IMR-90 (cell line): ENCODE measurements around the gene HYDIN. TPM values are rescaled to one million over a fixed set of nuclear protein-coding genes. Genes with fewer than 3 reads are reported as not detected.
A peak's percentile ranks its signal among the peaks of the same experiment; 100 is the strongest.

Source experiments
- ATAC-seq: fragments of 200-7000 bp; cut with Tn5 transposase; 2 replicates; pipeline ENCODE4 v1.9.1; 2020; ENCODE audit warnings: low read depth, mild to moderate bottlenecking, moderate library complexity
- BruUV-seq: library from RNA; stranded (reverse); fragments of 400-500 nt; replicated peaks from 2 replicates; lab custom pipeline; 2021; lab: Mats Ljungman, UMichigan
- CTCF ChIA-PET: fragments of 300-600 bp; formaldehyde crosslinking; extraction: SDS; loops from one replicate; lab custom pipeline; 2021; ENCODE audit warnings: antibody characterized with exemption; lab: Yijun Ruan, JAX
- POLR2A ChIA-PET: fragments of 300-600 bp; sonication (Branson Sonifier 250); formaldehyde crosslinking; loops from one replicate; lab custom pipeline; 2022; ENCODE audit warnings: antibody characterized with exemption; ENCODE audit not compliant: unreplicated experiment; lab: Charles Lee
- DNase-seq: peaks from one replicate; pipeline ENCODE4 v3.0.0; 2013
- H2AFZ ChIP-seq: replicated peaks from 2 replicates; pipeline ENCODE3; 2013; ENCODE audit warnings: low read length, mild to moderate bottlenecking; ENCODE audit not compliant: poor library complexity
- H2AK5ac ChIP-seq: 2 replicates; pipeline ENCODE4 v1.6.1; 2013; ENCODE audit warnings: low read depth, low read length, inconsistent platforms
- H2AK9ac ChIP-seq: replicated peaks from 2 replicates; pipeline ENCODE3; 2013; ENCODE audit warnings: mild to moderate bottlenecking, low read depth, low read length, moderate library complexity; ENCODE audit not compliant: poor library complexity
- H2BK120ac ChIP-seq: 2 replicates; pipeline ENCODE4 v1.6.1; 2013; ENCODE audit warnings: low read depth, low read length, inconsistent platforms
- H2BK15ac ChIP-seq: 3 replicates; pipeline ENCODE4 v1.6.1; 2013; ENCODE audit warnings: low read depth, low read length, inconsistent platforms
- H2BK20ac ChIP-seq: 2 replicates; pipeline ENCODE4 v1.6.1; 2013; ENCODE audit warnings: low read depth, mild to moderate bottlenecking, inconsistent platforms, low read length, moderate library complexity
- H2BK5ac ChIP-seq: 2 replicates; pipeline ENCODE4 v1.6.1; 2013; ENCODE audit warnings: mild to moderate bottlenecking, low read depth, low read length, inconsistent platforms; ENCODE audit not compliant: poor library complexity, severe bottlenecking
- H3K14ac ChIP-seq: replicated peaks from 2 replicates; pipeline ENCODE4 v1.6.1; 2013; ENCODE audit warnings: low read depth, low read length, inconsistent platforms
- H3K18ac ChIP-seq: 2 replicates; pipeline ENCODE4 v1.6.1; 2013; ENCODE audit warnings: low read depth, low read length, control low read depth
- H3K23ac ChIP-seq: 2 replicates; pipeline ENCODE4 v1.6.1; 2013; ENCODE audit warnings: low read depth, low read length, inconsistent platforms
- H3K27ac ChIP-seq: 2 replicates; pipeline ENCODE4 v1.5.1; 2013; ENCODE audit warnings: mild to moderate bottlenecking, control low read depth, low read length; ENCODE audit not compliant: insufficient read depth
- H3K27me3 ChIP-seq: 2 replicates; pipeline ENCODE4 v1.6.1; 2013; ENCODE audit warnings: low read length; ENCODE audit not compliant: control insufficient read depth, insufficient read depth
- H3K36me3 ChIP-seq: 2 replicates; pipeline ENCODE4 v1.6.1; 2013; ENCODE audit warnings: low read length, mixed read lengths; ENCODE audit not compliant: control insufficient read depth, insufficient read depth
- H3K4ac ChIP-seq: 2 replicates; pipeline ENCODE4 v1.6.1; 2013; ENCODE audit warnings: low read depth, low read length, inconsistent platforms
- H3K4me1 ChIP-seq: 2 replicates; pipeline ENCODE4 v1.6.1; 2013; ENCODE audit warnings: low read length, mixed read lengths; ENCODE audit not compliant: control insufficient read depth, insufficient read depth
- H3K4me2 ChIP-seq: 2 replicates; pipeline ENCODE4 v1.6.1; 2013; ENCODE audit warnings: low read depth, mild to moderate bottlenecking, control low read depth, low read length, moderate library complexity
- H3K4me3 ChIP-seq: 2 replicates; pipeline ENCODE4 v1.5.1; 2013; ENCODE audit warnings: low read depth, mild to moderate bottlenecking, control low read depth, low read length, moderate library complexity; ENCODE audit not compliant: insufficient read depth
- H3K56ac ChIP-seq: 2 replicates; pipeline ENCODE4 v1.6.1; 2013; ENCODE audit warnings: low read length, inconsistent platforms; ENCODE audit not compliant: insufficient read depth; ENCODE audit errors: extremely low read depth
- H3K79me1 ChIP-seq, 2 experiments: 2 replicates each; pipeline ENCODE4 v1.6.1; 2013; ENCODE audit warnings: low read length in 2 of 2, inconsistent platforms in 1 of 2, low read depth in 1 of 2
- H3K9ac ChIP-seq: 2 replicates; pipeline ENCODE4 v1.6.1; 2013; ENCODE audit warnings: low read depth, low read length, control low read depth
- H3K9me1 ChIP-seq: 2 replicates; pipeline ENCODE4 v1.6.1; 2013; ENCODE audit warnings: low read length, inconsistent platforms; ENCODE audit not compliant: insufficient read depth
- H3K9me3 ChIP-seq: 2 replicates; pipeline ENCODE4 v1.6.1; 2013; ENCODE audit warnings: low read length; ENCODE audit not compliant: control insufficient read depth, insufficient read depth
- H4K20me1 ChIP-seq: 2 replicates; pipeline ENCODE4 v1.6.1; 2013; ENCODE audit warnings: low read length, inconsistent platforms; ENCODE audit not compliant: insufficient read depth
- H4K5ac ChIP-seq: 2 replicates; pipeline ENCODE4 v1.6.1; 2013; ENCODE audit warnings: mild to moderate bottlenecking, low read depth, low read length, control low read depth
- H4K8ac ChIP-seq, 2 experiments: 2 replicates each; pipeline ENCODE4 v1.6.1; 2013; ENCODE audit warnings: low read depth in 2 of 2, low read length in 2 of 2, control low read depth in 1 of 2, inconsistent platforms in 1 of 2
- H4K91ac ChIP-seq: 2 replicates; pipeline ENCODE4 v1.6.1; 2013; ENCODE audit warnings: low read depth, low read length, inconsistent platforms; ENCODE audit not compliant: insufficient read depth
- BHLHE40 ChIP-seq: fragments of 150-350 bp; IDR thresholded peaks from 2 replicates; pipeline ENCODE4 v1.6.1; 2016; ENCODE audit warnings: mild to moderate bottlenecking, low read depth, low read length
- CHD1 ChIP-seq: IDR thresholded peaks from 2 replicates; pipeline ENCODE4 v1.6.1; 2012; ENCODE audit warnings: low read depth, low read length, improper control_type of control experiment
- ELK1 ChIP-seq: fragments of 150-350 bp; IDR thresholded peaks from 2 replicates; pipeline ENCODE4 v1.6.1; 2016; ENCODE audit warnings: low read depth, mild to moderate bottlenecking, low read length, moderate library complexity, borderline replicate concordance
- FOS ChIP-seq: fragments of 150-350 bp; IDR thresholded peaks from 2 replicates; pipeline ENCODE4 v1.6.1; 2016; ENCODE audit warnings: low read depth, low read length
- MAFK ChIP-seq: IDR thresholded peaks from 2 replicates; pipeline ENCODE4 v1.6.1; 2012; ENCODE audit warnings: low read depth, low read length, improper control_type of control experiment
- MAZ ChIP-seq: IDR thresholded peaks from 2 replicates; pipeline ENCODE4 v1.6.1; 2012; ENCODE audit warnings: low read depth, mild to moderate bottlenecking, low read length, improper control_type of control experiment, moderate library complexity, borderline replicate concordance
- MXI1 ChIP-seq: IDR thresholded peaks from 2 replicates; pipeline ENCODE4 v1.6.1; 2012; ENCODE audit warnings: low read depth, mild to moderate bottlenecking, low read length, moderate library complexity, borderline replicate concordance
- NFE2L2 ChIP-seq: fragments of 150-350 bp; IDR thresholded peaks from 2 replicates; pipeline ENCODE4 v1.6.1; 2016; ENCODE audit warnings: low read depth, mild to moderate bottlenecking, low read length
- POLR2A ChIP-seq: IDR thresholded peaks from 2 replicates; pipeline ENCODE4 v1.6.1; 2012; ENCODE audit warnings: mild to moderate bottlenecking, low read depth, low read length
- RAD21 ChIP-seq: IDR thresholded peaks from 2 replicates; pipeline ENCODE4 v1.6.1; 2012; ENCODE audit warnings: low read length, improper control_type of control experiment
- RCOR1 ChIP-seq: IDR thresholded peaks from 2 replicates; pipeline ENCODE4 v1.6.1; 2012; ENCODE audit warnings: mild to moderate bottlenecking, low read length, improper control_type of control experiment; ENCODE audit not compliant: insufficient replicate concordance
- RFX5 ChIP-seq: IDR thresholded peaks from 2 replicates; pipeline ENCODE4 v1.8.0; 2012; ENCODE audit warnings: low read depth, mild to moderate bottlenecking, low read length, moderate library complexity
- SMC3 ChIP-seq: fragments of 150-350 bp; IDR thresholded peaks from 2 replicates; pipeline ENCODE4 v1.6.1; 2016; ENCODE audit warnings: low read depth, mild to moderate bottlenecking, antibody characterized with exemption, low read length, moderate library complexity
- USF2 ChIP-seq: fragments of 150-350 bp; IDR thresholded peaks from 2 replicates; pipeline ENCODE4 v1.6.1; 2017; ENCODE audit warnings: mild to moderate bottlenecking, antibody characterized with exemption, low read length, low read depth
- WGBS, 2 experiments: methylation state at CpG; one replicate each; pipeline versions ENCODE4 v1.1.5 to v1.1.7; 2013; ENCODE audit warnings: missing lambda C conversion rate in 2 of 2; ENCODE audit not compliant: insufficient read length in 1 of 2; ENCODE audit errors: extremely low coverage in 2 of 2; 5-methylcytosine and 5-hydroxymethylcytosine counted together
- dilution Hi-C: fragments of 300-500 bp; cut with HindIII; formaldehyde crosslinking; loops from one replicate; pipeline ENCODE4 v1.14.3; 2018; ENCODE audit warnings: low sequenced_read_pairs; ENCODE audit not compliant: unreplicated experiment
- in situ Hi-C: fragments of 300-500 bp; cut with MboI; formaldehyde crosslinking; loops from 3 replicates; pipeline ENCODE4 v1.14.3; 2019; ENCODE audit warnings: low sequenced_read_pairs, inconsistent platforms, mixed read lengths
- intact Hi-C: fragments of 100-400 bp; cut with micrococcal nuclease; formaldehyde crosslinking; loops from 2 replicates; pipeline ENCODE4 v1.10.0; 2022
- polyA plus RNA-seq, 3 experiments: library from polyadenylated mRNA; depleted of rRNA; stranded (reverse); fragments of >200 nt; gene quantifications; 2 replicates each; pipeline ENCODE4 v1.2.3, GENCODE V29; 2012; ENCODE audit warnings: low replicate concordance in 1 of 3
- total RNA-seq: library from RNA; depleted of rRNA; stranded (reverse); fragments of >200 nt; gene quantifications from 2 replicates; pipeline ENCODE4 v1.2.3, GENCODE V29; 2012

HYDIN gene
- total and polyA plus RNA-seq, 2 of the 4 experiments (the other 2 are of a cell fraction), result 0.18 to 0.27 TPM

- TF ChIP-seq MXI1 (no peak), POLR2A (no peak), RCOR1 (no peak), FOS (no peak), CHD1 (no peak), RFX5 (no peak), RAD21 (no peak), MAZ (no peak), MAFK (no peak), NFE2L2 (no peak), SMC3 (no peak), USF2 (no peak), ELK1 (no peak), BHLHE40 (no peak)
- POLR2A ChIA-PET, result no interaction called here
- Histone ChIP-seq H2BK15ac (no peak overlapping the region), H3K4me2 (no peak overlapping the region), H3K56ac (no peak overlapping the region), H3K9me1 (peaks cover 7% of the 10 kb centered on the region), H4K20me1 (no peaks in the 10 kb centered on the region; the same call in 1 of the 2 replicates), H3K23ac (no peak overlapping the region), H3K4me3 (no peak overlapping the region), H3K18ac (no peak overlapping the region), H2AK9ac (no peak overlapping the region), H4K5ac (no peak overlapping the region), H3K9me3 (no peaks in the 10 kb centered on the region), H4K8ac (no peak overlapping the region), H2AFZ (no peak overlapping the region), H3K79me1 (peaks cover 0 to 19% of the 10 kb centered on the region in 2 experiments; a peak in 1 of 4 replicates), H2BK120ac (peak overlapping the region; percentile 19; the same call in 1 of the 2 replicates), H3K9ac (no peak overlapping the region), H2BK20ac (no peak overlapping the region), H3K27ac (no peak overlapping the region), H3K27me3 (no peaks in the 10 kb centered on the region), H3K14ac (no peak overlapping the region), H4K91ac (no peak overlapping the region), H3K4me1 (peaks cover 7% of the 10 kb centered on the region), H2BK5ac (no peak overlapping the region), H2AK5ac (peak overlapping the region; percentile 62), H3K4ac (0 out of 2 replicates have a peak overlapping the region, but pooled peaks have one; percentile 16), H3K36me3 (peaks cover 26% of the 10 kb centered on the region)
- in situ Hi-C loops (loop anchor here (5.0 to 10.0 kb wide), 2 partner anchors 87 to 235 kb away; no protein-coding TSS in a partner anchor), intact Hi-C loops (loop anchor here (2.0 to 10.0 kb wide), 4 partner anchors 31 to 585 kb away; partner anchors contain the start of gene CALB2), dilution Hi-C loops (loop anchor here (10.0 kb wide), 1 partner anchor 95 kb away; no protein-coding TSS in a partner anchor)
- DNase-seq, result no peak
- BruUV-seq, result no TSS peak
- 93% methylated on average over 8 of the region's 8 CpGs; no CpG with 5 or more reads in 1 of the 2 experiments for WGBS, 2 experiments
- ATAC-seq, result no peak
- CTCF ChIA-PET, result interaction anchor here (0.6 to 2.0 kb wide), 4 partner anchors 9 to 246 kb away, joined by 3 to 12 read pairs (median 3); no protein-coding TSS in a partner anchor
These were observed 460.8 kb downstream of the HYDIN start for GRCh38 chr16:70769761-70770160.
